VCaP (cell line): Measurements from ENCODE around the gene PYGM.

ENCODE experiments used
- H3K27ac ChIP-seq: fragments of 450-650 bp; 2 replicates; pipeline ENCODE4 v1.5.1; 2017
- CTCF ChIP-seq: fragments of 450-650 bp; conservative IDR thresholded peaks from 2 replicates; pipeline ENCODE4 v1.5.1; 2017; ENCODE audit warnings: mild to moderate bottlenecking, moderate library complexity

The PYGM gene

GRCh38 chr11:64796047-64796756, 36.4 kb upstream of the PYGM start:
- TF ChIP-seq CTCF: no peak
- no peak overlapping the region for H3K27ac ChIP-seq

GRCh38 chr11:64794526-64794925, 34.8 kb upstream of the PYGM start:
- no peak overlapping the region for H3K27ac ChIP-seq
- no peak for TF ChIP-seq CTCF

GRCh38 chr11:64793271-64794160, 33.7 kb upstream of the PYGM start:
- H3K27ac ChIP-seq: no peak overlapping the region
- TF ChIP-seq CTCF: no peak

GRCh38 chr11:64792482-64792881, 32.7 kb upstream of the PYGM start:
- no peak for TF ChIP-seq CTCF
- H3K27ac ChIP-seq: no peak overlapping the region

- no peak overlapping the region for H3K27ac ChIP-seq
- no peak for TF ChIP-seq CTCF
Observed at GRCh38 chr11:64791781-64792291, 32.1 kb upstream of the PYGM start.

- TF ChIP-seq CTCF: no peak
- H3K27ac ChIP-seq: no peak overlapping the region
Observed at GRCh38 chr11:64790205-64791095, 30.7 kb upstream of the PYGM start.
